Right ventricle myocardium inferior (tissue), 1 donor: ENCODE data around the gene CIPC. TPM values are rescaled to one million over a fixed set of nuclear protein-coding genes. Genes with fewer than 3 reads are reported as not detected.
A peak's percentile ranks its signal among the peaks of the same experiment; 100 is the strongest.

Source experiments
- ATAC-seq: fragments of 200-7000 bp; cut with Tn5 transposase; one replicate; pipeline ENCODE4 v1.9.1; 2020; ENCODE audit warnings: mild to moderate bottlenecking, moderate library complexity
- DNase-seq: peaks from one replicate; pipeline ENCODE4 v3.0.0; 2021; ENCODE audit errors: missing footprints
- intact Hi-C: fragments of 100-400 bp; cut with DNase I; formaldehyde crosslinking; loops from one replicate; pipeline ENCODE4 v1.11.0; 2022
- total RNA-seq: library from RNA; stranded (reverse); fragmentation: NEBNext Ultra II Directional; extraction: Animal tissue kit (Norgen Biotek cat#: 25700); gene quantifications from one replicate; pipeline ENCODE4 v1.2.1, GENCODE V29; 2021
- donor health status: DM: no; HTN: yes; CAD: no; lungs with severe emphysema.

CIPC gene
- total RNA-seq, 1 donor from 2014 or later: 72.7 TPM

- intact Hi-C loops: no loop called here
- no peak for DNase-seq
- ATAC-seq: no peak
Observed at GRCh38 chr14:77139540-77140358, 41.7 kb downstream of the CIPC start.

DNA sequence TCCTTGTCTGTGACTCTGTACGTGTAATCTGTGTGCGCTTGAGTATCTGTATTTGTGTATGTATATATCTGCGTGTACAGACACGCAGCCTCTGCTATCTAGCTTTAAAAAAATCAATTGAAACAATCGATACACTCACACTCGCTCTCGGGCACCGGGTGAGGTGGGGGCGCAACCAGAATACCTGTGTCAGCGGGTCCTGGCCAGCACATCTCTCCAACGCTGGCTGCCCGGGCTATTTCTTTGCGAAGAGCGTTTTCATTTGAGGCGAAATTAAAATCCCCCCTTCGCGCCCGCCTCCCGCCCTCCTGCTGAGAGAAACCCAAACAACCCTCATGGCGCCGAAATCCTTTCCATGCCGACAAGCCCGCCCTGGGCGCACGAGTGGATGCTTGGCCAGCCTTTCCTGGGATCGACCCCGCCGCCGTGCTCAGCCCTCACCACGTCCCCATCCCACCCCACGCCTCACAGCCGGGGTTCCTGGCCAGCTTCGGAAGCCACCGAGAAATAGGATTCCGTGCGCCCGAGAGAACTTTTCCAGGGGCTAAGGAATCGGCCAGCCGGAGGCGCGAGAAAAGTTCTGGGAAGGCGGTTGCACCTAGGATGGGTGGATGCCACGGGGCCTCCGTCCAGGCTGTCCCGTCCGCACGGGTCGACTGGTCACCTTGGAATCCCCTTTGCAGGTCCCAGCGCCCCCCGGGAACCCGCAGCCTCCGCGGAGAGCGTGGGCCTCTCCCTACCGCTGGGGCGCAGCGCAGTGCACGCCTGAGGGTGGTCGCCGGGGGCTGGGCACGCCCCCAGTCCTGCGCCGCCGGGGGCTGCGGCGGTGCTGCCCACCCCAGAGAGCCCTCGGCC lies 42.5 kb downstream of the CIPC start:
- intact Hi-C loops: no loop called here
- no peak for DNase-seq
- ATAC-seq: no peak

- intact Hi-C loops: no loop called here
- DNase-seq (no peak), ATAC-seq (no peak)
Observed at GRCh38 chr14:77141214-77142004, 43.4 kb downstream of the CIPC start, which contains the start of gene ZDHHC22. ZDHHC22 (minus strand) TSS chr14:77141791; CDS start chr14:77139738, 2,053 bp downstream.

DNA sequence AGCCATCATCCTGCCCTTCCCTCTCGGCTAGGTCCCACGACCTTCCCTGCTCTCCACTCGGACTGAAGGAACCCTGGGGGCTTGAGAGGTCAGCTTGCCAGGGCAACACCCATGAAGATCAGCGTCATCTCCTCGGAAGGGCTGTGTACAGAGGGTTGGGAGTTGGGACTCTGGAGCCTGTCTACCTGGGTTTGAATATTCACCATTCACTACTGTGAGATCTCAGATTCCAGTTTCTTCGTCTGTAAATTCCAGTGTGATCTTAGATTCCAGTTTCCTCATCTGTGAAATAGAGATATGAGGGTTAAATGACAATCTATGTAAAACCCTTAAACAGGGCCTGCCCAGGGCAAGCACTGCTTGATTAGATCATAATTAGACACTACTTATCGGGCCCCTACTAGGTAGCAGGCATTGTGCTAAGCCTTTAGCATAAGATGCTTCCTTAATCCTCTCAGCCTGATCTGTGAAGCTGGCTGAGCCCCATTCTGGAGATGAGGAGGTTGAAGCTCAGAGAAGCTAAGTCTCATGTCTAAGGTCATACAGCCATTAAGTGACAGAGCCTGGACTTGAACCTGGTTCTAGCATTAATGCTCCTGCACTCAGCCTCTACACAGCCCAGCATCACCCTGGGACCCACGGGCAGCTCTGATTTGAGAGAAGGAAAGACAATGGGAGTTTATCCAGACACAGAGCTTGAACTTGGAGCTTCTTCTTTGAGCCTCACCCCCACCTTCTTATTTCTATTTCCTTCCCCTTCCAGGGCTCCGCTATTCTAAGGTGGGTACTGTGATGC lies 44.1 kb downstream of the CIPC start:
- no peak for DNase-seq
- intact Hi-C loops: no loop called here
- ATAC-seq: no peak

DNA sequence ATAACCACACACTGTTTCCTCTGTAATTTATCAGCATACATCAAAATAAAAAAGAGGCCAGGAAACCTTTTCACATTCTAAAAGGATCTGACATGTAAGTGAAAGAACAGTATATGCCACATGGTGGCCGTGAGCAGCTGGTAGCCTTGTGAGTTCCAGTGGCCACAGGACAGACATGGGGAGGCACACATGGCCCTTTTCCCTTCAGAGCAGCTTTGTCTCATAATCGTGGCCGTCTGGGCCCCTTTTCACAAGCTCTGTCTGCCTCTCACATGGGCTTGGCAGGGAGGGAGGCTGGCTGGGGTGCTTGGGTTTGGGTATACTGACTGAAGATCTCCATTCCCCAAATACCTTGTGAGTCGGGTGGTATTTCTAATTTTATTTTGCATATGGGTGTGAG lies 45.0 kb downstream of the CIPC start:
- DNase-seq: no peak
- no peak for ATAC-seq
- intact Hi-C loops: no loop called here

- ATAC-seq (no peak), DNase-seq (no peak)
- intact Hi-C loops: no loop called here
Observed at GRCh38 chr14:77144412-77145115, 46.5 kb downstream of the CIPC start.

- ATAC-seq (no peak), DNase-seq (no peak)
- intact Hi-C loops: no loop called here
Observed at GRCh38 chr14:77145975-77146740, 48.1 kb downstream of the CIPC start.

DNA sequence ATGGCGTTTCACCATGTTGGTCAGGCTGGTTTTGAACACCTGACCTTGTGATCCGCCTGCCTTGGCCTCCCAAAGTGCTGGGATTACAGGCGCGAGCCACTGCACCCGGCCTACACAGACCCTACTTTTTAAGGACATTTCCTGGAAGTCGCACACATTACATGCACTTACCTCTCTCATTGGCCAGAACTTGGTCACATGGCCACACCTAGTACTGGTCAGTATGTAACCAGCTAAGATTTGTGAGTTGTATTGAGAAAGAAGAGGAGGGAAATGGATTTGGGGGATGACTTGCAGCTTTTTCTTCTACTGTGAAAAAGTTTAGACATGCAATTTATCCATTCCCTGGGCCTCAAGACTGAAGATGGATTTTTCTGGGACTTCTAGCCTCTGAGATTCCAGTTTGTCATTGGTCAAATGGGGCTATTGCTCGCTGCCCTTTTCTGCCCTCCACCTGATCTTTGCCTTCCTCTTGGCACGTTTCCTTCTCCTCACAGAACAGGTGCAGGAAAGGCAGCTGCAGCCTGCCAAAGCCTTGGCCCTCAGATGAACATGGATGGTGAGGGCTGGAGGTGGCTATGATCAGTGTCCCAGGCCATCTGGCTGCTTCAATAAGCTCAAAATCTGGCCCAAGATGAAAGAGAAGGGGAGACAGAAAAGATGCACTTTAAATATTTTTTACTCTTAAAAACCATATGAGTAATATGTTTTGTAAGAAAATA lies 50.6 kb downstream of the CIPC start:
- DNase-seq (no peak), ATAC-seq (no peak)
- intact Hi-C loops: no loop called here

GRCh38 chr14:77151245-77151644 lies 53.2 kb downstream of the CIPC start:
- no peak for DNase-seq
- intact Hi-C loops: no loop called here
- ATAC-seq: no peak

GRCh38 chr14:77151918-77152588 lies 54.0 kb downstream of the CIPC start:
- intact Hi-C loops: loop anchor here (1.0 kb wide), 1 partner anchor 164 kb away; no protein-coding TSS in a partner anchor
- ATAC-seq (no peak), DNase-seq (no peak)

DNA sequence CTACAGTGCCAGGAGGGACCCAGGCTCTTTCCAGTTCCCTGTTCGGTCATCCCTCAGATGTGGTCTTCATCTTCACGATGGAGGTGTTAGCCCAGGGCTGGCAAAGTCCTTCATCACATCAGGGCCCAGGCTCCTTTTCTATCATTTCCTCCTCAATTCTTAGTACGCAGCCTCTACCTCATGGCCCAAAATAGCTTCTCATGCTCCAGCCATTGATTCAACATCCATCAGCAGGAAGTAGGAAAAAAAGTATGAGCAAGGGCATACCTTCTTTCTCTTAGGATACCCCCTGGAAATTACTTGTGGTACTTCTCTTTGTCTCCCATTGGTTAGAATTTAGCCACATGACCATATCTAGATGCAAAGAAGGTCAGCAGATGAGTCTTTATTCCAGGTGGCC lies 55.7 kb downstream of the CIPC start:
- DNase-seq (no peak), ATAC-seq (no peak)
- intact Hi-C loops: no loop called here

DNA sequence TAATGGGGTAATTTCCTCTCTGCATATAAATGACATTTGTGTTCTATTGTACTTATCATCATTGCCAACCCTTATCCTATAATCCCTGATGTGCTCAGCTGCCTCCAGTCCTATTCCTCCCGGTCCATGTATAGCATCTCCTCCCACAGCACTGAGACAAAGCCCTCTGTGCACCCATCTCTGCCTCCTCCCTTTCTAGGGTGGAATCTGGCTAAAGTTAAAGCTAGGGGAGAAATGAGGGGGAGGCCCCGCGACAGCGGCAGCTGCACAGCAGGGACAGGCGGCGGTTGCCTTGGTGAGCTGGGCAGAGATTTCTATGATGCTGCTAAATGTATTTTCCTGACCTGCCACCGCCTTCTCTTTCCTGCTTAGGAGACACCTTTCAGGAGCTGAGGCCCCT lies 56.4 kb downstream of the CIPC start:
- intact Hi-C loops: no loop called here
- DNase-seq (no peak), ATAC-seq (no peak)

GRCh38 chr14:77155083-77155482 lies 57.0 kb downstream of the CIPC start:
- no peak for DNase-seq
- ATAC-seq: no peak
- intact Hi-C loops: no loop called here

- ATAC-seq (no peak), DNase-seq (no peak)
- intact Hi-C loops: no loop called here
Observed at GRCh38 chr14:77157740-77158139, 59.7 kb downstream of the CIPC start.

GRCh38 chr14:77158175-77158881 lies 60.3 kb downstream of the CIPC start:
- intact Hi-C loops: no loop called here
- ATAC-seq (peak; percentile 88), DNase-seq (peak; percentile 71)
